Testis (tissue), 3 donors: ENCODE measurements around the gene UBASH3B. TPM values are rescaled to one million over a fixed set of nuclear protein-coding genes. Genes with fewer than 3 reads are reported as not detected.

ENCODE experiments used
- DNase-seq: peaks from one replicate; pipeline ENCODE4 v3.0.0-alpha.2; 2019
- H3K27ac ChIP-seq, 2 donors: fragments of 200-600 bp; sonication (generic); one replicate each; pipeline ENCODE4 v1.5.1; 2019
- H3K27me3 ChIP-seq: fragments of 200-600 bp; sonication (generic); one replicate; pipeline ENCODE4 v1.5.1; 2019
- H3K36me3 ChIP-seq: fragments of 200-600 bp; sonication (generic); one replicate; pipeline ENCODE4 v1.5.1; 2017; ENCODE audit warnings: low read depth; ENCODE audit errors: missing control alignments
- H3K4me1 ChIP-seq: fragments of 200-600 bp; sonication (generic); one replicate; pipeline ENCODE4 v1.5.1; 2019
- H3K4me3 ChIP-seq, 2 donors: fragments of 200-600 bp; sonication (generic); one replicate each; pipeline ENCODE4 v1.5.1; 2017 to 2019
- H3K9me3 ChIP-seq: fragments of 200-600 bp; sonication (generic); one replicate; pipeline ENCODE4 v1.5.1; 2017
- POLR2A ChIP-seq: fragments of 450-650 bp; IDR thresholded peaks from one replicate; pipeline ENCODE4 v1.6.1; 2017; ENCODE audit warnings: antibody characterized with exemption, mild to moderate bottlenecking, moderate library complexity
- WGBS, 2 donors: methylation state at CpG; one replicate each; pipeline ENCODE4 v1.1.5; 2018; 5-methylcytosine and 5-hydroxymethylcytosine counted together
- intact Hi-C: fragments of 100-400 bp; cut with DNase I; formaldehyde crosslinking; loops from one replicate; pipeline ENCODE4 v1.15.1; 2023; ENCODE audit warnings: low total_unique reads
- polyA plus RNA-seq: library from polyadenylated mRNA; stranded (reverse); fragments of 350-450 nt; fragmentation: Illumina TruSeq; extraction: RNeasy Lipid Tissue Mini Kit (QIAGEN cat#74804); gene quantifications from one replicate; pipeline ENCODE4 v1.2.3, GENCODE V29; 2014; ENCODE audit warnings: low read depth, low replicate concordance; ENCODE audit not compliant: insufficient read depth
- total RNA-seq, 2 donors: library from RNA; depleted of rRNA; stranded (reverse); fragments of >200 nt; gene quantifications; one replicate each; pipeline ENCODE4 v1.2.3, GENCODE V29; 2016
- TF ChIP-seq, protein P1 (sequence below), 3 experiments: fragments of 450-650 bp in 2 of 3; fragments of 200-600 bp in 1 of 3; sonication (generic) in 1 of 3; IDR thresholded peaks; one replicate each; pipeline ENCODE4 v1.5.1; 2016 to 2019; ENCODE audit warnings: antibody characterized with exemption in 3 of 3, mild to moderate bottlenecking in 2 of 3, moderate library complexity in 1 of 3

Gene UBASH3B
- total and polyA plus RNA-seq, 3 donors from 2014 or later = 3.9 to 20.4 (median 14.6) TPM

DNA sequence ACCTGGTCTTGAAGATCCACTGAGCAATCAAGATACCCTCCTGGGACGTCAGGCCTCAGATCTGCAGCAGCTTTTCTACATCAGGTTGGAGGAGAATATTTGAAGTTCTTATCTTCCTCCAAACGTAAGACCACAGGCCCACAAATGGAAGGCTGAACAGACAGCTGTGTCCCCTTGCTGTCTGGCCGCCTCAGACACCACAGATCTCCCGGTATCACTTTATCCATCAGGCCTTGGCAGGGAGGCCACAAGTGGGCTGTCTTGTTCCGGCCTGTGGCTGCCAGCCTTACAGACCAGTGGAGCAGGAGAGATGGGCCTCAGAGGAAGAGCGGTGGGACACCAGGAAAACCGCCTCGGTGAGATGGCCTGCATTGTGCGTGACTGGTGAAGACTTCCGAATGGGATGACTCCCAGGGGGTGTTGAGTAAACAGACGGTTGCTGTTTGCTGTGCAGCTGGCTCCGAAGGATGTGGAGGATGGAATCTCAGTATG is 15.9 kb downstream of the UBASH3B start:
- intact Hi-C loops = no loop called here

DNA sequence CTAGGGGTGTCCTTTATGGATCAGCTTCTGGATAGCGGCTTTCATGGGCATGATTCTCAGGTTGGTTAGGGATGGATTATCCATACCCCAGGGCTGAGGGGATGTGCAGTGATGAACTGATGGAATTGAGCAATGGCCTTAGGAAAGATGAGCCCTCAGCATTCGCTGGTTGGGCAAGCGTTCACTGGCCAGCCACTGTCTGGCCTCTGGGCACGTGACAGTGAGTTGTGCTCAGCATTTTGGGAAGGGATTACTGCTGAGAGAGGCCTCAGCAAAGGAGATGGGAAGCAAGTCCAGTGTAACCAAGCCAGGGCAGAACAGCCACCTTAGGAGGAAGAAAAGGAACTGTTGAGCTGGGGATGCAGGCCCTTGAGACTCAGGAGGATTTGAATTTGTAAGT is 17.4 kb downstream of the UBASH3B start:
- DNase-seq = no peak
- Histone ChIP-seq H3K4me1 (no peaks in the 10 kb centered on the region), H3K27me3 (no peaks in the 10 kb centered on the region), H3K9me3 (no peaks in the 10 kb centered on the region), H3K36me3 (no peaks in the 10 kb centered on the region), H3K27ac (no peak overlapping the region), H3K4me3 (no peak overlapping the region)
- TF ChIP-seq POLR2A = no peak
- TF ChIP-seq, protein P1, sequence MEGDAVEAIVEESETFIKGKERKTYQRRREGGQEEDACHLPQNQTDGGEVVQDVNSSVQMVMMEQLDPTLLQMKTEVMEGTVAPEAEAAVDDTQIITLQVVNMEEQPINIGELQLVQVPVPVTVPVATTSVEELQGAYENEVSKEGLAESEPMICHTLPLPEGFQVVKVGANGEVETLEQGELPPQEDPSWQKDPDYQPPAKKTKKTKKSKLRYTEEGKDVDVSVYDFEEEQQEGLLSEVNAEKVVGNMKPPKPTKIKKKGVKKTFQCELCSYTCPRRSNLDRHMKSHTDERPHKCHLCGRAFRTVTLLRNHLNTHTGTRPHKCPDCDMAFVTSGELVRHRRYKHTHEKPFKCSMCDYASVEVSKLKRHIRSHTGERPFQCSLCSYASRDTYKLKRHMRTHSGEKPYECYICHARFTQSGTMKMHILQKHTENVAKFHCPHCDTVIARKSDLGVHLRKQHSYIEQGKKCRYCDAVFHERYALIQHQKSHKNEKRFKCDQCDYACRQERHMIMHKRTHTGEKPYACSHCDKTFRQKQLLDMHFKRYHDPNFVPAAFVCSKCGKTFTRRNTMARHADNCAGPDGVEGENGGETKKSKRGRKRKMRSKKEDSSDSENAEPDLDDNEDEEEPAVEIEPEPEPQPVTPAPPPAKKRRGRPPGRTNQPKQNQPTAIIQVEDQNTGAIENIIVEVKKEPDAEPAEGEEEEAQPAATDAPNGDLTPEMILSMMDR (IDR thresholded peaks at IDR 0.05) = no peak
- WGBS, 2 donors = 98% methylated on average over 4 of the region's 4 CpGs
- intact Hi-C loops = no loop called here

More for the DNA sequence above, 15.9 kb downstream of the UBASH3B start:
- WGBS, 2 donors = 71 to 73% methylated on average over 12 of the region's 12 CpGs
- Histone ChIP-seq H3K4me3 (no peak overlapping the region), H3K36me3 (no peaks in the 10 kb centered on the region), H3K27me3 (no peaks in the 10 kb centered on the region), H3K9me3 (no peaks in the 10 kb centered on the region), H3K27ac (no peak overlapping the region), H3K4me1 (no peaks in the 10 kb centered on the region)
- TF ChIP-seq, protein P1 (IDR thresholded peaks at IDR 0.05) = no peak
- no peak for TF ChIP-seq POLR2A
- no peak for DNase-seq

DNA sequence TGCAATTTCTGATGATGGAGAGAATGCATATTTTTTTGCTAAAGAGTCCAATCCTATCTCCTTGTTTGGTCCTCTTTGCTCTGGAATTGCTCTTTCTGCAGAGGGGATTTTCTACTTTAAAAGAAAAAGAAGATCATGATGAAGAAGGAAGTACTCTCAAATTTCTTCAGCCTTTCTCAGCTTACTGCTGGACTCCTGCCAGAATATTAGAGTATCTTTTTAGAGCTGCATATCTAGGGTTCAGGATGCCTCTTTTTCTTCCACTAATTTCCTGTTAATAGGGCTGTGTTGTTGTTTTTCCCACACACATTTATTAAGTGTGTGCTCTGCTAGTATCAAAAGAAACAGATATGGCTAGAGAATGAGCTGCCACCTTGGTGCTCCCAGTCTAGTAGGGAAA is 18.2 kb downstream of the UBASH3B start:
- Histone ChIP-seq H3K9me3 (no peaks in the 10 kb centered on the region), H3K4me3 (no peak overlapping the region), H3K27ac (no peak overlapping the region), H3K27me3 (no peaks in the 10 kb centered on the region), H3K4me1 (no peaks in the 10 kb centered on the region), H3K36me3 (no peaks in the 10 kb centered on the region)
- DNase-seq = no peak
- TF ChIP-seq, protein P1 (IDR thresholded peaks at IDR 0.05) = no peak
- TF ChIP-seq POLR2A = no peak
- intact Hi-C loops = no loop called here

DNA sequence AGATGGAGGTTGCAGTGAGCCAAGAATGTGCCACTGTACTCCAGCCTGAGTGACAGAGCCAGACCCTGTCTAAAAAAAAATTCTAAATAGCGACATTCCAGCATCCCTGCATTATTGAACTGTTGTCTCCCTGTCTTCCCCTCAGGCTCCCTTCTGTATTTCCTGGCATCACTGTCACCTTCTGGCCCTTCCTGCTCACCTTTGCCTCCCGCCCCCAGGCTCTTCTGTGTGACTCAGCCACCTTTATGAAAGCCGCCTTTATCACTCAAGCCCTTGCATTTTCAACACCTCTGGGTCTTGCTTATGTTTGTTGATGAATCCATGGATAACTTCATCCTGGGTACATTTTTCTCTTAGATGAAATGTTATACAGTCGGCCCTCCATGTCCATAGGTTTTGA is 21.1 kb downstream of the UBASH3B start:
- H3K9me3 ChIP-seq = no peaks in the 10 kb centered on the region
- H3K4me1 ChIP-seq = no peaks in the 10 kb centered on the region
- no peak for DNase-seq
- no peaks in the 10 kb centered on the region for H3K27me3 ChIP-seq
- no peaks in the 10 kb centered on the region for H3K36me3 ChIP-seq
- 87 to 93% methylated on average over 4 of the region's 4 CpGs for WGBS, 2 donors
- no peak overlapping the region for H3K4me3 ChIP-seq
- H3K27ac ChIP-seq = no peak overlapping the region
- TF ChIP-seq, protein P1 (IDR thresholded peaks at IDR 0.05) = no peak
- TF ChIP-seq POLR2A = no peak
- intact Hi-C loops = no loop called here

DNA sequence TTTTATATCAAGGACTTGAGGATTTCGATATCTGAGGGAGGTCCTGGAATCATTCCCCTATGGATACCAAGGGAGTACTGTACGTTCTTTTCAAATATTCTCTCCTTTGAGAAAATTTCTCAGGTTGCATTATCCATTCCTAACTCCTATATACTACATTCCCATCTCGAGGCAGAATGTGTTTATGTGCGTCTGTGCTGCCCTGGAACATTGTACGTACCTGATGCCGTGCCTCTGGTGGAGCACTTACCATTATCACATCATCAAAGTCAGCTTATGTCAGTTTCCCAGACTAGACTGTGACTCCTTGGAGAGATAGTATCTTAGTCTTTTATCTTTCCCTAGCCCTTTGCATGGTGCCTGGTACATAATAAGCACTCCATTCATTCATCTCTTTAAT is 21.7 kb downstream of the UBASH3B start:
- H3K4me3 ChIP-seq = no peak overlapping the region
- H3K4me1 ChIP-seq = no peaks in the 10 kb centered on the region
- H3K9me3 ChIP-seq = no peaks in the 10 kb centered on the region
- no peaks in the 10 kb centered on the region for H3K36me3 ChIP-seq
- intact Hi-C loops = no loop called here
- no peak for TF ChIP-seq POLR2A
- DNase-seq = no peak
- 76 to 89% methylated on average over 6 of the region's 6 CpGs for WGBS, 2 donors
- H3K27ac ChIP-seq = no peak overlapping the region
- H3K27me3 ChIP-seq = no peaks in the 10 kb centered on the region
